BE2C (cell line): ENCODE data around the gene MRPL53.

Source experiments
- DNase-seq: peaks from one replicate; pipeline ENCODE4 v3.0.0-alpha.2; 2020
- H3K27me3 ChIP-seq: fragments of 250-450 bp; sonication (Bioruptor Pico); 2 replicates; pipeline ENCODE4 v1.5.1; 2020; ENCODE audit warnings: mild to moderate bottlenecking
- H3K36me3 ChIP-seq: fragments of 250-450 bp; sonication (Bioruptor Pico); 2 replicates; pipeline ENCODE4 v1.5.1; 2020; ENCODE audit warnings: mild to moderate bottlenecking
- H3K4me1 ChIP-seq: fragments of 250-450 bp; sonication (Bioruptor Pico); 2 replicates; pipeline ENCODE4 v1.5.1; 2020
- H3K4me3 ChIP-seq: 2 replicates; pipeline ENCODE4 v1.5.1; 2011; ENCODE audit warnings: low read depth, low read length
- H3K9me3 ChIP-seq: fragments of 250-450 bp; sonication (Bioruptor Pico); 2 replicates; pipeline ENCODE4 v1.5.1; 2020
- TF ChIP-seq, protein P1 (sequence below): IDR thresholded peaks from 2 replicates; pipeline ENCODE4 v1.5.1; 2012; ENCODE audit warnings: mild to moderate bottlenecking, low read depth, low read length

MRPL53 gene

DNA sequence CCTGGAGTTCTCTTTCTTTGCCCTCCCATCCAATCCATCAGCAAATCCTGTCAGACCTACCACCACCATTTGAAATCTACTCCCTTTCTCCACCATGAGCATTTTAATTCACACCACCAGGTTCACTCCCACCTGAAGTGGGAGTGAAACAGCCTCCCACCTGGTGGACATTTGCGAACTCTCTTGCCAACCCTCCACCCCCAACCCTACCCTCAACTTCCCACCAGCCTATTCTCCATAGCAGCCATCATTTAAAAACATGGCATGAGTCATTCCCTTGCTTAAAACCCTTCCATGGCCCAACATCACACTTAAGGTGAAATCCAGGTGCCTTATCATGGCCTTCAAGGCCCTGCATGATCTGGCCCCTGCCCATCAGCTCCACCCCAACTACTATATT, 34.2 kb downstream of the MRPL53 start:
- H3K4me1 ChIP-seq = peaks cover 3% of the 10 kb centered on the region; the same call in 1 of the 2 replicates
- H3K27me3 ChIP-seq = no peaks in the 10 kb centered on the region
- H3K9me3 ChIP-seq = no peaks in the 10 kb centered on the region
- no peak overlapping the region for H3K4me3 ChIP-seq
- TF ChIP-seq, protein P1, sequence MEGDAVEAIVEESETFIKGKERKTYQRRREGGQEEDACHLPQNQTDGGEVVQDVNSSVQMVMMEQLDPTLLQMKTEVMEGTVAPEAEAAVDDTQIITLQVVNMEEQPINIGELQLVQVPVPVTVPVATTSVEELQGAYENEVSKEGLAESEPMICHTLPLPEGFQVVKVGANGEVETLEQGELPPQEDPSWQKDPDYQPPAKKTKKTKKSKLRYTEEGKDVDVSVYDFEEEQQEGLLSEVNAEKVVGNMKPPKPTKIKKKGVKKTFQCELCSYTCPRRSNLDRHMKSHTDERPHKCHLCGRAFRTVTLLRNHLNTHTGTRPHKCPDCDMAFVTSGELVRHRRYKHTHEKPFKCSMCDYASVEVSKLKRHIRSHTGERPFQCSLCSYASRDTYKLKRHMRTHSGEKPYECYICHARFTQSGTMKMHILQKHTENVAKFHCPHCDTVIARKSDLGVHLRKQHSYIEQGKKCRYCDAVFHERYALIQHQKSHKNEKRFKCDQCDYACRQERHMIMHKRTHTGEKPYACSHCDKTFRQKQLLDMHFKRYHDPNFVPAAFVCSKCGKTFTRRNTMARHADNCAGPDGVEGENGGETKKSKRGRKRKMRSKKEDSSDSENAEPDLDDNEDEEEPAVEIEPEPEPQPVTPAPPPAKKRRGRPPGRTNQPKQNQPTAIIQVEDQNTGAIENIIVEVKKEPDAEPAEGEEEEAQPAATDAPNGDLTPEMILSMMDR = no peak
- DNase-seq = no peak
- H3K36me3 ChIP-seq = no peaks in the 10 kb centered on the region

DNA sequence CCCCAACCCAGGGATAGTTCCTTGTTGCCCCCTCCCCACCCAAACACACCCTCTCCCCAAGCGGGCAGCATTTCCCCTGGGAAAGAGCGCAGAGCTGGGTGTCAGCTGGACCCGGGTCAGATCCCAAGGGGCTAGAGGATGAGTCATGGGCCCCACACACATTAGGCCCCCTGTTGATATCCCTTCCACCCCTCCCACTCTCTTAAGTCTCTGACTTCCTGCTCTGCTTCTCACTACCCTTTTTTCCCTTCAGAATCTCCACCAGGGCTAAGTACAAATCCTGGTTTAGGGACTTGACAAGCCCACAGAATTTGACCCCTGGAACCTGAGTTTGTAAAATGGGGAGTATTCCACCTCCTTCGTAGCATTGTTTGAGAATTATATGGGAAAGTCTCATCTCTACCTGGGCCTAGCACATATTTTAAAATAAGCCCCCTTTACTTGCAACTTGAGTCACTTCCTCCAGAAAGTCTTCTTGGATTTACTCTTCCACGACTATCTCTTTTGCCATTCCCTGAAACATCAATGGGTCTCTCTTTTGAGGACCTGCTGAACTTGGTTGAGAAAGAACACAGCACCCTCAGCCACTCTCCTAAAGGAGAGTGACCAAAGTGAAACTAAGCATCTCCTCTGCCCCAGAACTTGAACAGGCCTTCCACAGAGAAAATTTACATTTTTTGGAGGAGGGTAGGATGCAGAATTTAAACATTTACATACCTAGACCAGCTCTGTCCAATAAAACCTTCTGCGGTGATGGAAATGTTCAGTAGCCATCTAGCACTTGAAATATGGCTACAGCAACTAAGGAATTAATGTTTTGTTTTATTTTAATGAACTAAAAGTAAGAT, 35.4 kb downstream of the MRPL53 start:
- Histone ChIP-seq H3K27me3 (no peaks in the 10 kb centered on the region), H3K36me3 (no peaks in the 10 kb centered on the region), H3K9me3 (no peaks in the 10 kb centered on the region), H3K4me3 (no peak overlapping the region), H3K4me1 (peaks cover 3% of the 10 kb centered on the region; the same call in 1 of the 2 replicates)
- DNase-seq = no peak
- TF ChIP-seq, protein P1 = no peak

DNA sequence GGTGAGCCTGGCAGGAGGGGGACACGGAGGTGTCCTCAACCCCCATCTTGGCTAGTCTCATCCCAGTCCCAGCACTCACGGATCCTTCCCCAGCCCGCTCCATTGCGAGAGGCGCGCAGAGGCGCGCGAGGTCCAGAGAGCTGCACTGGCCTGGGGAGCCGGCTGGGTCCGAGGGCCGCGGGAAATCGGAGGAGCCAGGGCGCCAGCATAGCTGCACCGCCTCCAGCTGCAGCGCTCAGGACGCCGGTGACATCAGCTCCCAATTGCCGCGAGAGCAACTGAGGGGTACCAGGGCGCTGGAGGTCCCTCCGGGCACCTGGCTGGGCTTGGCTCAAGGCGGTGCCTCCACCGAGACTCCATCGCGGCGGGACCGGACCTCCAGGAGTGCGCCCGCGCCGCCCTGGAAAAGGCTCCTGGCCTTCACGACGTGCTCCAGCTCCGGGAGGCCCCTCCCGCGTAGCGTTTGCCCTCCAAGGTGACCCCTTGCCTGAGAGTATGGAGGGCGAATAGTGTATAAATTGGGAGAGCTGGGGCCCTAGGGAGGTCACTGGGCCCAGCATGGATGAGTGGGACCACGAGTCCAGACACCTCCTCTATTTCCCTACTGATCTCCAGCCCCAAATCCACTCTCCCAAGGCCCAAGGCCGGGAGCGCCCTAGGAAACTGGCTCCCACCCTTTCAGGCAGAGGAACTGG, 36.2 kb downstream of the MRPL53 start:
- Histone ChIP-seq H3K9me3 (no peaks in the 10 kb centered on the region), H3K36me3 (no peaks in the 10 kb centered on the region), H3K4me3 (no peak overlapping the region), H3K27me3 (no peaks in the 10 kb centered on the region), H3K4me1 (peaks cover 3% of the 10 kb centered on the region; the same call in 1 of the 2 replicates)
- DNase-seq = no peak
- TF ChIP-seq, protein P1 = no peak

DNA sequence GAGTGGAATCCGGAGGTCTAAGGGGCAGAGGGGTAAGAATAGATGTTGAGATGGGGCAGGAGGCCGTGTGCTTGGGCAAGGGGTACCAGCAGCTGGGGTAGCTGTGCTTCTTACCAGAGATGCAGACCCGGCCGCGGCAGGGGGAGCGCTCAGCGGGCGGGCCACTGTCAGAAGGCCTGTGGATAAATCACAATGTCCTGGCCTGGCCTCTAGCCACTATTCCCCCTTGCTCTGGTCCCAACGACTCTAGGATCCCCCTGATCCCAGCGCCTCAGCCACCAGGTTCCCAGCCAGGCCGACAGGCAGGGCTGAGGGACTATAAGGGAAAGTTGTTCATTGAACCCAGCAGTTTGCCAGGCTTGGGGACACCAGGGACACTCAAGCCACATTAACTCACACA, 42.0 kb downstream of the MRPL53 start:
- H3K4me3 ChIP-seq = no peak overlapping the region
- no peak for DNase-seq
- TF ChIP-seq, protein P1 = no peak
- no peaks in the 10 kb centered on the region for H3K4me1 ChIP-seq
- no peaks in the 10 kb centered on the region for H3K36me3 ChIP-seq
- H3K27me3 ChIP-seq = no peaks in the 10 kb centered on the region
- no peaks in the 10 kb centered on the region for H3K9me3 ChIP-seq

DNA sequence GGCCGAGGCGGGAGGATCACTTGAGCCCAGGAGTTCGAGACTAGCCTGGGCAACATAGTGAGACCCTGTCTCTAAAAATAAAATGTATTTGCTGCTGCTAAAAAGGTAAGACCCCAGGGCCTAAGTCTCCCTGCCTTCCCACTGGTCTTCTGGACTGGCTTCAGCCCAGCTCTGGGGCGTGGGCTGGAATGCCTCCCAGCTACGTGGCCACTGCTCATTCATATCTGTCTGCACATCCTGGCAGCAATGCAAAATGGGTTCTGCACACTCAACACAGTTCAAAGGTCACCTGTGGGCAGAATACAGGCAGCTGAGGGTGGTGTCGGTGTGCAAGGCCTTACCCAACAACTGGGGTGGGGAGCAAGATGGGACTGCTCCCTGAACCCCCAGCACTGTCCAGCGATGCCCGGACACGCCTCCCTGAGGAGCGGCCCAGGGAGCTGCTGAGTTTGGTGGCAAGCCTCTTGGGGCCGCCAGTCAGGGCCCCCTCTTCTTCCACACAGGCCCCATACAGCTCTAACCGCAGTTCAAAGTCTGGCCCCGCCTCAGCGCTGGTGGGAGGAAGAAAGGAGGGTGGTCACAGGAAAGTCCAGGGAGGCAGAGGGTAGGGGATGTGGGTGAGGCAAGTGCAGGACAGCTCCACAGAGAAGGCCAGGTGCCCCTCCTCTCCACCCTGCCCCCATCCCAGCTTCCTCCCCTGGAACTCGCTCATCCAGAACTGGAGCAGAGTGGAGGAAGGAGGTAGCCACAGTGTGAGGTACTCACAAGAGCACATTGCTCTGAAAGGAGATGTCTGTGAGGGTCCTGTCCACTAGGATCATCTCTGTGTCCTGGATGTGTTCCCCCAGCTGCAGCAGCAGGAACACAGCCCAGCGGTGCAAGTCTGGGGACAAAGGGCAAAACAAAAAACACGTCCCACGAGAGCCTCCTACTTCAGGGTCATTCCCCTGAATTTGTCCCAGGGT, 42.7 kb downstream of the MRPL53 start:
- H3K4me1 ChIP-seq = no peaks in the 10 kb centered on the region
- TF ChIP-seq, protein P1 = no peak
- no peaks in the 10 kb centered on the region for H3K27me3 ChIP-seq
- DNase-seq = no peak
- no peaks in the 10 kb centered on the region for H3K36me3 ChIP-seq
- H3K9me3 ChIP-seq = no peaks in the 10 kb centered on the region
- H3K4me3 ChIP-seq = no peak overlapping the region
